ENCODE measurements around the gene SPDYE1.

SPDYE1 gene

GRCh38 chr7:44056681-44057080 lies 59.0 kb downstream of the SPDYE1 start:
- H3K4me1 ChIP-seq (ENCODE audit: control insufficient read depth, insufficient read depth, low read length, unreplicated experiment): no peaks in the 10 kb centered on the region

DNA sequence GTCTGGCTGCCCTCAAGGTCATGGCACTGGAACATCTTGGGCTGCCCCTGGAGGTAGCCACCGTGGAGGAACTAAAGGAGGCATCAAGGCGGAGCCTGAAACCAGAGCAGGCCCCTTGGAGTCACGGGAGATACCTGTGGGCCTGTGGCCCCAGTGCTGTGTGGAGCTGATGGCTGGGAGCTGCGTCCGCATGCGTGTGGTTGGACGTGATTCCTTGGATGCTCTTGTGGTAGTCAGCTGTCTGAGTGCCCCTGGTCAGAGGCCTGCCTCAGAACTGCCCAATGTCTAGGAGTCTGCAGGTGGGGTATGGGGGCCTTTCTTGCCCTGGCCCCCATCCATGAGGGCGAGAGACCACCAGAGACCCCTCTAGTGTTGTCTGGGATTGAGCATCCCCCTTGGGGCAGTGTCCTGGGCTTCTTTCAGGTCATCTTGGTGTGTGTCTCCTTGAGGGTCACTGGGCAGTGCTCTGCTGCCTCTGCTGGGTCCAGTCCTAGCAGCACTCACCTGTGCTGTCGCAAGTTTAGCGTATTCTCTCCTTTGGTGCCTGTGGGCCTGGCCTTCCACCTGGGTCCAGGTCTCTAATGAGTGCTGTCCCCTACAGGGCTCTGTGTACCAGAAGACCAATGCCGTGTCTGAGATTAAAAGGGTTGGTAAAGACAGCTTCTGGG lies 59.6 kb downstream of the SPDYE1 start:
- Histone ChIP-seq H3K4me3 (ENCODE audit: low read depth, low read length) (no peak overlapping the region), H3K79me2 (ENCODE audit: control insufficient read depth, insufficient read depth, low read length, unreplicated experiment) (no peaks in the 10 kb centered on the region), H3K36me3 (ENCODE audit: insufficient read depth, low read length) (peaks cover 4% of the 10 kb centered on the region), H3K4me1 (ENCODE audit: control insufficient read depth, insufficient read depth, low read length, unreplicated experiment) (no peaks in the 10 kb centered on the region), H3K27me3 (ENCODE audit: insufficient read depth, low read length) (no peaks in the 10 kb centered on the region), H2AFZ (ENCODE audit: low read length, unreplicated experiment) (no peak overlapping the region), H3K27ac (ENCODE audit: low read depth, low read length) (no peak overlapping the region)

More at GRCh38 chr7:44056681-44057080, 59.0 kb downstream of the SPDYE1 start:
- Histone ChIP-seq H3K27me3 (ENCODE audit: insufficient read depth, low read length) (no peaks in the 10 kb centered on the region), H2AFZ (ENCODE audit: low read length, unreplicated experiment) (no peak overlapping the region), H3K36me3 (ENCODE audit: insufficient read depth, low read length) (peaks cover 4% of the 10 kb centered on the region), H3K79me2 (ENCODE audit: control insufficient read depth, insufficient read depth, low read length, unreplicated experiment) (no peaks in the 10 kb centered on the region), H3K4me3 (ENCODE audit: low read depth, low read length) (no peak overlapping the region), H3K27ac (ENCODE audit: low read depth, low read length) (no peak overlapping the region)

GRCh38 chr7:44057849-44058758 lies 60.4 kb downstream of the SPDYE1 start:
- Histone ChIP-seq H3K4me3 (ENCODE audit: low read depth, low read length) (no peak overlapping the region), H3K79me2 (ENCODE audit: control insufficient read depth, insufficient read depth, low read length, unreplicated experiment) (no peaks in the 10 kb centered on the region), H2AFZ (ENCODE audit: low read length, unreplicated experiment) (no peak overlapping the region), H3K27ac (ENCODE audit: low read depth, low read length) (no peak overlapping the region), H3K36me3 (ENCODE audit: insufficient read depth, low read length) (peaks cover 4% of the 10 kb centered on the region), H3K27me3 (ENCODE audit: insufficient read depth, low read length) (no peaks in the 10 kb centered on the region), H3K4me1 (ENCODE audit: control insufficient read depth, insufficient read depth, low read length, unreplicated experiment) (peaks cover 2% of the 10 kb centered on the region)

DNA sequence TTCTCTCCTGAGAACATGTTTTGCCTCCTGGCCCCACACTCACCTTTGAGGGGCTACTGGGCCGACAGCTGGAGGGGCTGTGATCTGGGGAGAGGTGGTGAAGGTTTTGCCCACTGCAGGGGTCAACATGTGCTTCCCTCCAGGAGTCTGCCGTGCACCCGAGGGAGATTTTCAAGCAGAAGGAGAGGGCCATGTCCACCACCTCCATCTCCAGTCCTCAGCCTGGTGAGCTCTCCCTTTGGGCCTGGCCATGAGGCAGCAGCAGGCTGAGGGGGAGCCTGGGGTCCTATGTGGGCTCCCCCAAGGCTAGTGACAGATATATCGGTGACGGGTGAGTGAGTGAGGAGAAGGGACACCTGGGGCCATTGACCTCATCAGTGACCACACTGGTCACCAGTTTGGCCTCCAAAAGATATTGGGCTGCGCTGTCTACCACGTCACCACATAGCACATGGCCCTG lies 61.1 kb downstream of the SPDYE1 start:
- no peaks in the 10 kb centered on the region for H3K27me3 ChIP-seq (ENCODE audit: insufficient read depth, low read length)
- no peak overlapping the region for H3K4me3 ChIP-seq (ENCODE audit: low read depth, low read length)
- H3K4me1 ChIP-seq (ENCODE audit: control insufficient read depth, insufficient read depth, low read length, unreplicated experiment): peaks cover 2% of the 10 kb centered on the region
- no peak overlapping the region for H3K27ac ChIP-seq (ENCODE audit: low read depth, low read length)
- no peaks in the 10 kb centered on the region for H3K79me2 ChIP-seq (ENCODE audit: control insufficient read depth, insufficient read depth, low read length, unreplicated experiment)
- no peaks in the 10 kb centered on the region; the same call in 1 of the 2 replicates for H3K36me3 ChIP-seq (ENCODE audit: insufficient read depth, low read length)
- H2AFZ ChIP-seq (ENCODE audit: low read length, unreplicated experiment): no peak overlapping the region

GRCh38 chr7:44059219-44060090 lies 61.8 kb downstream of the SPDYE1 start:
- no peaks in the 10 kb centered on the region for H3K27me3 ChIP-seq (ENCODE audit: insufficient read depth, low read length)
- H3K4me1 ChIP-seq (ENCODE audit: control insufficient read depth, insufficient read depth, low read length, unreplicated experiment): peaks cover 7% of the 10 kb centered on the region
- H3K36me3 ChIP-seq (ENCODE audit: insufficient read depth, low read length): no peaks in the 10 kb centered on the region; the same call in 1 of the 2 replicates
- H3K27ac ChIP-seq (ENCODE audit: low read depth, low read length): no peak overlapping the region
- no peak overlapping the region for H2AFZ ChIP-seq (ENCODE audit: low read length, unreplicated experiment)
- no peaks in the 10 kb centered on the region for H3K79me2 ChIP-seq (ENCODE audit: control insufficient read depth, insufficient read depth, low read length, unreplicated experiment)
- H3K4me3 ChIP-seq (ENCODE audit: low read depth, low read length): no peak overlapping the region
